Upper lobe of left lung (tissue), 6 donors: ENCODE measurements around the gene LRRC66. TPM values are rescaled to one million over a fixed set of nuclear protein-coding genes. Genes with fewer than 3 reads are reported as not detected.

Experiments
- ATAC-seq, 2 donors: fragments of 200-7000 bp; cut with Tn5 transposase; one replicate each; pipeline ENCODE4 v1.9.1; 2022; ENCODE audit warnings: mild to moderate bottlenecking in 2 of 2, moderate library complexity in 2 of 2; ENCODE audit not compliant: low FRiP score in 2 of 2
- DNase-seq, 2 donors: peaks; one replicate each; pipeline ENCODE4 v3.0.0-alpha.2; 2019 to 2020
- H3K27ac ChIP-seq, 4 donors: fragments of 200-600 bp; sonication (generic); one replicate each; pipeline ENCODE4 v1.5.1; 2016 to 2019
- H3K27me3 ChIP-seq, 4 donors: fragments of 200-600 bp; sonication (generic); one replicate each; pipeline ENCODE4 v1.5.1; 2017 to 2019
- H3K36me3 ChIP-seq, 4 donors: fragments of 200-600 bp; sonication (generic); one replicate each; pipeline ENCODE4 v1.5.1; 2016 to 2019
- H3K4me1 ChIP-seq, 4 donors: fragments of 200-600 bp; sonication (generic); one replicate each; pipeline ENCODE4 v1.5.1; 2018 to 2019
- H3K4me3 ChIP-seq, 4 donors: fragments of 200-600 bp; sonication (generic); one replicate each; pipeline ENCODE4 v1.5.1; 2017 to 2019; ENCODE audit warnings: mild to moderate bottlenecking in 2 of 4, moderate library complexity in 1 of 4
- H3K9me3 ChIP-seq, 4 donors: fragments of 200-600 bp; sonication (generic); one replicate each; pipeline ENCODE4 v1.5.1; 2018 to 2019
- EP300 ChIP-seq, 4 donors: sonication (generic); formaldehyde crosslinking; IDR thresholded peaks; one replicate each; pipeline ENCODE4 v1.5.1; 2017; ENCODE audit warnings: antibody characterized with exemption in 4 of 4, control low read depth in 2 of 4
- POLR2A ChIP-seq, 4 donors: fragments of 450-650 bp; IDR thresholded peaks; one replicate each; pipeline ENCODE4 v1.5.1; 2016 to 2017; ENCODE audit warnings: antibody characterized with exemption in 4 of 4, mild to moderate bottlenecking in 2 of 4
- POLR2AphosphoS5 ChIP-seq, 2 donors: sonication (generic); formaldehyde crosslinking; IDR thresholded peaks; one replicate each; pipeline ENCODE4 v1.5.1; 2017; ENCODE audit warnings: antibody characterized with exemption in 2 of 2
- WGBS, 2 donors: methylation state at CpG; one replicate each; pipeline ENCODE4 v1.1.5; 2017 to 2018; 5-methylcytosine and 5-hydroxymethylcytosine counted together
- total RNA-seq, 6 donors: library from RNA; depleted of rRNA in 4 of 6; stranded (reverse); fragments of >200 nt in 4 of 6; gene quantifications; one replicate each; pipeline versions ENCODE4 v1.1.0 to v1.2.1, GENCODE V29; 2016 to 2021
- TF ChIP-seq, protein P1 (sequence below), 6 experiments: fragments of 450-650 bp in 4 of 6; fragments of 200-600 bp in 2 of 6; sonication (generic) in 2 of 6; IDR thresholded peaks; one replicate each; pipeline ENCODE4 v1.5.1; 2016 to 2019; ENCODE audit warnings: antibody characterized with exemption in 6 of 6
- donor health status: DM: no; HTN: no; CAD: no; lungs with moderate emphysema.
- donor health status: DM: no; HTN: yes; CAD: no; lungs with severe emphysema.

The LRRC66 gene
- total RNA-seq, 6 donors from 2014 or later = 0.06 to 0.79 (median 0.29) TPM; not detected in 2

DNA sequence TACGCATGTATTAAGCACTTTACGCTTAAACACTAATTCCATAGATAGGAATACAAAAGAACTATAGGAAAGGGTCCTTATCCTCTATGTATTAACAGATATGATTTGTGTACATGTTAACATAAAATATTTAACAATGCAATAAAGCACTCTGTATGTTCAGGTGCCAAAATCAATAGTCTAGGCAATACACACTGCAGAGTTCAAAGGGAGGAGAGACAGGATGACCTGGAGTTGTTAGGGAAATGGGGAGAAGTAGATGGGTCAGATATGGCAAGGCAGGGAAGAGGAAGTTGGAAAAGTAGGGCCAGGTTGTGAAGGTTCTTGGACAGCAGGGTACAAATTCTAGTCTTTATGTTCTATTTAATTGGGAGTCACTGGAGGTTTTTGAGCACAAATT, 15.0 kb upstream of the LRRC66 start:
- WGBS, 2 donors = 96 to 99% methylated on average over 2 of the region's 2 CpGs
- ATAC-seq = no peak
- H3K9me3 ChIP-seq = no peaks in the 10 kb centered on the region

DNA sequence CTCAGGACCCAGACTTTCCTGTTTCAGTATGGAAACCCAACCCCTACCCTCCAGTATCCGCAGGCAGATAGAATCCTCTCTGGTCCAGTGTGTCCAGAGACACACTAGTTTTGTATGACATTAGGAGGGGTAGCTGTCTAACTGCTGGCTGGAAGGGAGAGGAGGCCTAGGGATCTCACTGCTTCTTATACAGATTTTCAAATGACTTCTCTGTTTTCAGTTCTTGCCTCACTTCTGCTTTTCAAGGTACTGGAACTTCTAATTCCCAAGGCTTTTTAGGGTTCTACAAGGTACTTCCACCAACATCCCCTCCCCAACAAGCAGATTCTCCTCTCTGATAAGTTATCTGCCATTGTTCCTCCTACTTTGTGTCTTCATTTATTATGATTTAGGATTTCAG, 11.8 kb upstream of the LRRC66 start:
- no peaks in the 10 kb centered on the region for H3K4me1 ChIP-seq
- no peak overlapping the region for H3K4me3 ChIP-seq
- WGBS, 2 donors = 100% methylated on average over 1 of the region's 1 CpG
- H3K27ac ChIP-seq = no peak overlapping the region
- DNase-seq = no peak
- H3K9me3 ChIP-seq = no peaks in the 10 kb centered on the region
- ATAC-seq = no peak
- H3K36me3 ChIP-seq = peaks cover 0 to 18% (median 4%) of the 10 kb centered on the region in 4 donors
- TF ChIP-seq POLR2AphosphoS5 (IDR thresholded peaks at IDR 0.05) (no peak), POLR2A (IDR thresholded peaks at IDR 0.05) (no peak), EP300 (IDR thresholded peaks at IDR 0.05) (no peak)
- TF ChIP-seq, protein P1, sequence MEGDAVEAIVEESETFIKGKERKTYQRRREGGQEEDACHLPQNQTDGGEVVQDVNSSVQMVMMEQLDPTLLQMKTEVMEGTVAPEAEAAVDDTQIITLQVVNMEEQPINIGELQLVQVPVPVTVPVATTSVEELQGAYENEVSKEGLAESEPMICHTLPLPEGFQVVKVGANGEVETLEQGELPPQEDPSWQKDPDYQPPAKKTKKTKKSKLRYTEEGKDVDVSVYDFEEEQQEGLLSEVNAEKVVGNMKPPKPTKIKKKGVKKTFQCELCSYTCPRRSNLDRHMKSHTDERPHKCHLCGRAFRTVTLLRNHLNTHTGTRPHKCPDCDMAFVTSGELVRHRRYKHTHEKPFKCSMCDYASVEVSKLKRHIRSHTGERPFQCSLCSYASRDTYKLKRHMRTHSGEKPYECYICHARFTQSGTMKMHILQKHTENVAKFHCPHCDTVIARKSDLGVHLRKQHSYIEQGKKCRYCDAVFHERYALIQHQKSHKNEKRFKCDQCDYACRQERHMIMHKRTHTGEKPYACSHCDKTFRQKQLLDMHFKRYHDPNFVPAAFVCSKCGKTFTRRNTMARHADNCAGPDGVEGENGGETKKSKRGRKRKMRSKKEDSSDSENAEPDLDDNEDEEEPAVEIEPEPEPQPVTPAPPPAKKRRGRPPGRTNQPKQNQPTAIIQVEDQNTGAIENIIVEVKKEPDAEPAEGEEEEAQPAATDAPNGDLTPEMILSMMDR (IDR thresholded peaks at IDR 0.05) = no peak
- no peaks in the 10 kb centered on the region for H3K27me3 ChIP-seq

More for the DNA sequence above, 15.0 kb upstream of the LRRC66 start:
- Histone ChIP-seq H3K27me3 (peaks cover 0 to 6% (median 0%) of the 10 kb centered on the region in 4 donors), H3K4me3 (no peak overlapping the region), H3K4me1 (peaks cover 0 to 14% (median 0%) of the 10 kb centered on the region in 4 donors), H3K27ac (no peak overlapping the region), H3K36me3 (no peaks in the 10 kb centered on the region)
- DNase-seq = no peak
- TF ChIP-seq, protein P1 (IDR thresholded peaks at IDR 0.05) = no peak
- TF ChIP-seq POLR2AphosphoS5 (IDR thresholded peaks at IDR 0.05) = no peak
- TF ChIP-seq EP300 (IDR thresholded peaks at IDR 0.05) = no peak
- TF ChIP-seq POLR2A (IDR thresholded peaks at IDR 0.05) = no peak

DNA sequence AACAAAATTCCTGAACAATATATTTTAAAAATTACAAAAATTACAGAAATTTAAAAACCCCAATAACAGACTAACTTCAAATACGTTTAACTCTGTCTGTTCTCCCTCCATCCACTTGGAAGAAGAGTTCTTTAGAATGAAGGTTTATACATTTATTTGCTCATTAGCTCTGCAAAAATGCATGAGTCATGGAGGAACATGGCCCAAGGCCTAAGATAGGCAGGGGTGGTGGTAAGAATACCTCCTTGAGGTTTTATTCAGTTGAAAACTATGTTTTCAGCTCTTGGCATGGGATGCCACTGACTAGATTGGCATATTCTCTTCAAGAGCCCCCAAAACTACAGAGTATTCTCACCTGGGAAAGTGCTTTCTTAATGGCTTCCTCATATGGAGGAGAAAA, 8.8 kb upstream of the LRRC66 start:
- H3K4me3 ChIP-seq = no peak overlapping the region
- TF ChIP-seq POLR2A (IDR thresholded peaks at IDR 0.05) = no peak
- TF ChIP-seq, protein P1 (IDR thresholded peaks at IDR 0.05) = no peak
- no peak for TF ChIP-seq POLR2AphosphoS5 (IDR thresholded peaks at IDR 0.05)
- no peak for TF ChIP-seq EP300 (IDR thresholded peaks at IDR 0.05)
- peaks cover 0 to 18% (median 4%) of the 10 kb centered on the region in 4 donors for H3K36me3 ChIP-seq
- no peaks in the 10 kb centered on the region for H3K27me3 ChIP-seq
- DNase-seq (no peak), ATAC-seq (no peak)
- WGBS, 2 donors = 90 to 92% methylated on average over 1 of the region's 1 CpG
- no peaks in the 10 kb centered on the region for H3K4me1 ChIP-seq
- H3K27ac ChIP-seq = no peak overlapping the region
- H3K9me3 ChIP-seq = no peaks in the 10 kb centered on the region

DNA sequence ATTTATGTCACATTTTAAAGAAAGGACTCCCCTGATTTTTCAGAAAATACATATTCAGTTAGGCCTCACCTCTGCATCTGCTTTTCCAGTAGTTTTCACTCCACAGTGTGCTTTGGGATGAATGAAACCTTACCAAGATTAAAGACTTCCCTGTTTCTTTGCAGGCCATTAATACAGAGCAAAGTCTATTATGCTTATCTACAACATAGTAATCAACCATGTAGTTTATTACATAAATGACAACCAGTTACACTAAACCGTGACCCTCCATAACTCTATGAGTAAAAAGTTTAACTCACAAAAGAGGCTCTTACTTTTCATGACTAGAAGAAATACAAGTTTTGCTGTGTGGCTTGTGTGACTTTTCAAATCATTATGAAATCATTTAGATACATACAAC, 2.3 kb downstream of the LRRC66 start:
- DNase-seq (no peak), ATAC-seq (no peak)
- H3K4me1 ChIP-seq = no peaks in the 10 kb centered on the region
- 47 to 94% methylated on average over 1 of the region's 1 CpG for WGBS, 2 donors
- no peaks in the 10 kb centered on the region for H3K9me3 ChIP-seq
- H3K36me3 ChIP-seq = peaks cover 0 to 7% (median 0%) of the 10 kb centered on the region in 4 donors
- TF ChIP-seq, protein P1 (IDR thresholded peaks at IDR 0.05) = no peak
- no peak for TF ChIP-seq EP300 (IDR thresholded peaks at IDR 0.05)
- no peak for TF ChIP-seq POLR2A (IDR thresholded peaks at IDR 0.05)
- TF ChIP-seq POLR2AphosphoS5 (IDR thresholded peaks at IDR 0.05) = no peak
- H3K27ac ChIP-seq = no peak overlapping the region
- H3K27me3 ChIP-seq = no peaks in the 10 kb centered on the region
- H3K4me3 ChIP-seq = no peak overlapping the region

DNA sequence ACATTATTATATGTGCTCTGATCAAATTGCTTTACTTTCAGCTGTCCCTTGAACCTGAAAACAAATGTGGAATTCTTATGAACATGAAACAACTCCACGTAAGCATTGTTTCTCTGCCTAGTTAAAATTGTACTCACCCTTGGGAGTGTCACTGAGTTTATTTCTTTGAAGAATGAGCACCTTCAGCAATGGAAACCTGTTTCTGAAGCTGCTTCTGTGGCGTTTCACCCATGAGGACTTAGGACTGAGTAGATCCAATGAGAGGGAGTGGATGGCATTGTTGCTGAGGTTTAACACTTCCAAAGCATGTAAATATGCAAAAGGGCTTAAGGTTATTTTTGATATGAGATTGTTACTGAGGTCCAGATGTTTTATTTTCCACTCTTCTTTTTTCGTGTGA, 3.2 kb downstream of the LRRC66 start:
- ATAC-seq = no peak
- no peak overlapping the region for H3K27ac ChIP-seq
- TF ChIP-seq POLR2AphosphoS5 (IDR thresholded peaks at IDR 0.05) (no peak), POLR2A (IDR thresholded peaks at IDR 0.05) (no peak), EP300 (IDR thresholded peaks at IDR 0.05) (no peak)
- 87 to 88% methylated on average over 3 of the region's 3 CpGs for WGBS, 2 donors
- H3K27me3 ChIP-seq = no peaks in the 10 kb centered on the region
- H3K4me1 ChIP-seq = no peaks in the 10 kb centered on the region
- H3K36me3 ChIP-seq = no peaks in the 10 kb centered on the region
- H3K9me3 ChIP-seq = no peaks in the 10 kb centered on the region
- no peak for DNase-seq
- H3K4me3 ChIP-seq = no peak overlapping the region
